Measurements from ENCODE around the gene CIB2. TPM values are rescaled to one million over a fixed set of nuclear protein-coding genes. Genes with fewer than 3 reads are reported as not detected.

Gene CIB2
- total and polyA plus RNA-seq, 2 donors (not counting 1 experiment from before 2014, with no cell fraction given) = 0.97 to 3.2 TPM

Small RNA genes within 50 kb of the gene (small RNA-seq; reads per million reads assigned to genes)
- not detected for gene RF00092 (ENCODE audit: insufficient read length, low read depth, low replicate concordance)

Other genes starting within 250 kb of the CIB2 start
- gene TBC1D2B, start 53.7 kb downstream of the CIB2 start, total RNA-seq = 26.1 and 29.8 TPM in 2 replicates
- gene TBC1D2B, start 53.7 kb downstream of the CIB2 start, polyA plus RNA-seq = 8.5 and 14.8 TPM in 2 replicates
- not detected in 2 replicates for gene SH2D7, start 38.9 kb downstream of the CIB2 start, total RNA-seq
- not detected in 2 replicates for gene SH2D7, start 38.9 kb downstream of the CIB2 start, polyA plus RNA-seq
- 64.5 and 71.7 TPM in 2 replicates for gene IDH3A, start 17.9 kb upstream of the CIB2 start, total RNA-seq
- 39.4 and 39.7 TPM in 2 replicates for gene IDH3A, start 17.9 kb upstream of the CIB2 start, polyA plus RNA-seq
- gene ACSBG1, start 103.1 kb upstream of the CIB2 start, total RNA-seq = 0.07 TPM in 1 of 2 replicates, not detected in the other
- gene ACSBG1, start 103.1 kb upstream of the CIB2 start, polyA plus RNA-seq = 0.03 and 0.10 TPM in 2 replicates
- gene DNAJA4, start 133.1 kb upstream of the CIB2 start, total RNA-seq = 16.9 and 20.0 TPM in 2 replicates
- 13.2 and 19.2 TPM in 2 replicates for gene DNAJA4, start 133.1 kb upstream of the CIB2 start, polyA plus RNA-seq
- gene SKIC8, start 168.2 kb upstream of the CIB2 start, total RNA-seq = 34.4 and 40.2 TPM in 2 replicates
- gene SKIC8, start 168.2 kb upstream of the CIB2 start, polyA plus RNA-seq = 31.4 and 31.9 TPM in 2 replicates
- gene CRABP1, start 208.9 kb upstream of the CIB2 start, total RNA-seq = not detected in 2 replicates
- gene CRABP1, start 208.9 kb upstream of the CIB2 start, polyA plus RNA-seq = not detected in 2 replicates